HG03139 (cell line): ENCODE measurements around the gene TMC3.

ENCODE experiments used
- ATAC-seq: cut with Tn5 transposase; IDR thresholded peaks from one replicate; pipeline ENCODE4 v1.9.1; 2021; ENCODE audit not compliant: unreplicated experiment

TMC3 gene

GRCh38 chr15:81282606-81282895 is 91.5 kb downstream of the TMC3 start:
- ATAC-seq = no peak

GRCh38 chr15:81281766-81282605 is 92.0 kb downstream of the TMC3 start:
- no peak for ATAC-seq

DNA sequence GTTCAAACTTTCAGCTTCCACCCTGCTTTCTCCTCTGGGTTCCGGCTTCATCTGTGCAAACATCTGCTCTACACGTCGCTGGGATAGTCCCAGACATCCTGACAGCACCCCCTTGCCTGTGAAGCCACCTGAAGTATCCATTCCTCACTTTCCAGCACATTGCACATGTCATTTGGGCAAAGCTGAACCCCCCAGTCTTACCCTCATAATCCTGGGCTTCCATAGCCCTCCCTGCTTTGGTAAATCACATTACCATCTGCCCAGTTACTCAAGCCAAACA is 92.6 kb downstream of the TMC3 start:
- ATAC-seq = no peak
